SHP77 (cell line): ENCODE measurements around the gene PPP2R2C.

ENCODE experiments used
- DNase-seq, 2 experiments: peaks; one replicate each; lab custom pipeline; 2025; lab: John Stamatoyannopoulos, UW

The PPP2R2C gene

DNA sequence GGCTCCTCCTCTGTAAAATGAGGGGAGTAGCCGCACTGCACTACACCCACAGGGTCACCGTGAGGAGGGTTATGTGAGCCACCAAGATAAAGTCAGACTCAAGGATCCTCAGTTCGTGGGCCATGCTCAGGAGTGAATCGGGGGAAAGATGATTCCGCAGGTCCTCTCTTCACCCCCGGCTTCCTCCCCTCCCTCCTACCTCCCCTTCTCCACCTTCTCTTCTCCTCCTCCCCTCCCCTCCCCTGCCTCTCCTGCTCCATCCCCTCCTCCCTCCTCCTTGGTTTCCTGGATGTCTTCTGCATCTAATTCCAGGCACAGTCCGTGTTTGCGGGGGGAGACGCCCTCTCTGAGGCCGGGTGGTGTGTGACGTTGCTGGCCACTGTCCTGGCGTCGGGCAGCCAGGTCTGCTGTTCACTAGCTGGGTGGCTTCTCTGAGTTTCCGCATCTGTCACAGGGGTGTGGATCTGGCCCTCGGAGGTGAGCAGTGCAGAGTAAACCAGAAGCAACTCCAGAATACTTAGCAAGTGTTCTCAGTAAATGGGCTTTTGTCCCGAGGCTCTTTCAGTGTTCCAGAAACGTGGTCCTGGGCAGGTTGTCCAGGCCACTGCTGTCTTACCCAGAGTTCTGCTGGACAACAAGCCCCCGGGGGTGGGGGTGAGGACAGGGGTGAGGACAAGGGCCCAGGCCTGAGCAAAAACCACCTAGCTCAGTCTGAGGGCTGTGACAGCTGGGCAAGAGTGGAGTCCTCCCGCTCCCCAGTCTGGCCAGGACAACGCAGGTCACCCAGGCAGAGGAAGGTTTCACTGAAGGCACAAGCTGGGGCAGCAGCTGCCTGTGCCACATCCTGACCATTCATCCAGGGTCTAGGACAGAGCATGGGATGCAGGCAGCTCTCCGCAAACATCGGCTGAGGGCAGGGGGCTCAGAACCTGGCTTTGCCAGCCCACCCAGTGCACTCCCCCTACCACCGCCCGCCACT lies 92.4 kb downstream of the PPP2R2C start:
- DNase-seq, result no peak

DNA sequence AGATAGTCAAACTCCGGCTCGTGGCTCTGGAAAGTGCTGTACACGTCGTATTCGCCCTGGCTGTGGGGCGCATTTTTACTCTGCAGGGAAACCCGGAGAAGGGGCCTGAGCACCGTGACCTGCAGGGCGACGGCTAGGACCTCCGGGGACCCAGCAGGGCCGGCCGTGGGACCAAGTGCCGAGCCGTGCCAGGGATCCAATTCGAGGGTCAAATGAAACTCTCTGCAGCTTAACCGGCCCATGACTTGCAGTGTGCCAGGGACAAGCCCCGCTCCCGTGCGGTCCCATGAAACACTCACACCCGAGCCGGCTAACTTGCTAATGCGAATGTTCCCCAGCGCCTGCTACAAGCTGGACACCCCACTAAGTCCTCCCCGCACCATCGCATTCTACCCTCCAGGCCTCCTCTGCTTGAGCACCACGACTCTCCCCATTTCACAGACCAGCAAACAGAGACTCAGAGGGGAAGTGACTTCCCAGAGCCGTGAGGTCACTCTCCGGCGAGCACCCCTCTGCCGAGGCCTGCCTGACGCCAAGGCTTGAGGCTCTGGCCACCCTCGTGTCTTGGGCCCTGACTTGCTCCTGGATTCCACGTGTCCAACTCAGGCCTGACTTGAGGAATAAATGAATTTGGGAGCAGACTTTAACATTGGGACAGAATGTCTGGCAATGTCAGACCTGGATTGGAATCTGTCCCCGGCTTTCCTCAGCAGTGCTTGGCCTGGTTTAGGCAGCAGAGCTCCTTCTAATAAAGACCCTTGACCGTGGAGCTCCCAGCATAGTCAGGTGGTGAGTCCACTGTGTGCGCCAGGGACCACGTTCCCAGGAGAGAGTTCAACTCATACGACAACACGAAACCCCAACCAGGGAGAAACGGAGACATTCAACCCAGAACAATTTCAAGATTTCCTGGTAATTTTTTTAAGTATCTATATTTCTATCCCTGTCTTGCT lies 93.6 kb downstream of the PPP2R2C start:
- DNase-seq, result no peak

DNA sequence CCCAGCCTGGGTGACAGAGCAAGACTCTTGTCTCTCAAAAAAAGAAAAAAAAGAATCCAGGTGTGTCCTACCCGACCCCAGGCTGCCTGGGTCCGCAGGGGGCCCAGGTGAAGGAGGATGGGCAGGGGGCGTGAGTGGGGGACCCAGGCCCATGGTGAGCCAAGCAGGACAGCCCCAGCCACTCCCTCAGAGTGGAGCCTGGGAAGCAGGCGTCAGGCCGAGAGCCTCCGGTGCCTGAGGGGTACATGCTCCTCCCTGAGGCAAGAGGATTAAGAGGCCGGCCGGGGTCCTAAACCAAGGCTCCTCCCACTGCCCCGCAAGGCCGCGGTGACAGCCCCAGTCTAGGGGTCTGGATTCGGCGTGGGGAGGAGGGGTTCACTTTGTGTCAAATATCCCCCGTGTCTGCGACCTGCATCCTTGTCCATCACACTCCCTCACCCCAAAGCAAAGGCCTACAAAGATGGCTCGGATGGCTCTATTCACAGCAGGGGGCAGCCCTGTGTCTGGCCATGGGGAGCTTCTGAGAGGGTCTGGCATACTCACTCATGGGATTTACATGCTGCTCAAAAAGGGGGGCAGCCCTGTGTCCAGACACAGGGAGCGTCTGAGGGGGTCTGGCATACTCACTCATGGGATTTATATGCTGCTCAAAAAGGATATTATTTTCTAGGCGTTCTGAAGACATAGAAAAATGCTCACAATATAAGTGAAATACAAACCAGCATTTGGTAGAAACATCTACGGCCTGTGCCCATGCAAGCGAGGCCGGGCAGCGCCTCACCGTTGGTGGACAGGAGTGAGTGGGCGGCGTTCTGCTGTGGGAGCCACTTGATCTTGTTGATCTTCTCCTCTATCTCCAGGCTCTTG lies 94.6 kb downstream of the PPP2R2C start:
- DNase-seq, result no peak

DNA sequence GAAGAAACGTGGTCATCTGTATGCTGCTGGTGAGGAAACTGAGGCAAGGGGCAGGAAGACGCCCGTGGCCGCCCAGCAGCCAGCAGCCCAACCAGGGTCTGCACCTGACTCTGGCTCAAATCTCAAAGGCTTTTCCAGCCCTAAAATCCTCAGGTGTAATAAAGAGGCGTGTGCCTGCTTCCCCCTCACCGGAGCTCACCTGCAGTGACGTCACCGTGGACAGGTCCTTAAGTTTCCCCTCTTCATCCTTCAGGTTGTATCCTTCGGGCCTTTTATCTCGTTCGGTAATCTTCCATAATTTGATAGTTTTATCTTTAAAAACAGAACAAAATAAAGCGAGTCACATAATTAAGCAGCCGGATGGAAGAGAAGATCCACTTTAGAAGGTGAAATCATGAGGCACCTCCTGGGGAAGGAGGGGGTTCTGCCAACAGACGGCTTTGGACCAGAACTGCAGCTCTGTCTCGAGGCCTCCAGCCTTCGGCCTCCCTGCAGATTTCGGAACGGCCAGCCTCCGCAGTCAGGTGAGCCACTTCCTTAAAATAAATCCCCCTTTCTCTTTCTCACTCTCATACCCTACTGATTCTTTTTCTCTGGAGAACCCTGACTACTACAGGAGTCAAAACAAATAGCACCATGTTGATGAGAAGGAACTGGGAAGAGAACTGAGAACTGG lies 96.7 kb downstream of the PPP2R2C start:
- no peak for DNase-seq

DNA sequence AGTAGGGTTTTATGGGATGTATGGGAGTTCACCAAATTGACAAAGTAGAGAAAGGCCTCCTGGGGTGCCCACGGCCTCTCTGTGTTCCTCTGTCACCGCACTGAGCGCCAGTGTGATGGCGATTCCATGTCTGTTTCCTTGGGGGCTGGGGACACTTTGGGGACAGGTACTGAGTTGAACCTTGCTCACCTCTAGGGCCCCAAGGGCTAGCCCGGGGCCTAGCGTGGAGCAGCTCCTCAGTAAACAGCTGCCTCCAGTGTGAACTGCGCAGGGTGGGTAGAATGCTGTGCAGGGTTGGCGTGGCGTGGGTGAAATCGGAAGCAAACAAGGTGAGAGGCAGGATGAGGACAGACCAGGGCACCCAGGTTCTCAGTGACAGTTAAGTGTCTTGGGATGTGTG lies 97.8 kb downstream of the PPP2R2C start:
- no peak for DNase-seq

DNA sequence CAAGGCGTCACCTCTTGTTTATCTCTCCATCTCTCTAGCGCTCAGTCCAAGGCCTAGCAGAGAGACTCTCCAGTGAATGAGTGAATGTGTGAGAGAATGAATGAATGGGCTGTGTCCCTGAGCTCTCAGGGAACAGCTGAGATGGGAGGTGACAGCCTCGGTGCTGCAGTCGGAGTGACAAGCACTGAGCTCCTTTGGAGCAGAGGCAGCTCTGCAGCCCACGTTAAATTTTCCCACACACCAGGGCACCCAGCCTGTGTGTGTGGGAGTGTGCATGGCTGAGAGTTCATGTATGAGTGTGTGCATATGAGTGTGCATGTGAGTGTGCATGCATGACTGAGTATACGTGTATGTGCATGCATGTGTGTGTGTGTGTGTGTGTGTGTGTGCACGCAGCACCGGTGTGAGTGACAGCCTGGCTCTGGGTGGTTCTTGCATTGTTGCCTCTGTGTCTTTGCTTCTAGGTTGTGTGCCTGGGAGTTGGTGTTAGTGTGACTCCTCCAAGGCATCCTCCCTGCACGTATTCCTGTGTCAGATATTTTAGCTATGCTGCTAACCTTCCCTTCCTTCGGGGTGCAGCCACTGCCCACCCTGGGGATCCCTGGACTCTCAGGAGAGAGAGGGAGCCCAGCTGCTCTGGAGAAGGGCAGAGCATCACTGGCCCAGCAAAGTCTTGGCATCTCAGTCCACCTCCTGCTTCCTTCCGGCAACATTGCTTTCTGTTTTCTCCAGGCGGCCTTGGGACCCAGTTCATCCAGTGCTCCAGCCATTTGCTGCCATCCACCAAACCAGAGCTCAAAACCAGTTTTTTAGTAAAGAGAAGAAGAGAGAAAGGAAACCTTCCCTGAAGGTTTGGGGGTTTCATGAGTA lies 98.6 kb downstream of the PPP2R2C start:
- no peak for DNase-seq

DNA sequence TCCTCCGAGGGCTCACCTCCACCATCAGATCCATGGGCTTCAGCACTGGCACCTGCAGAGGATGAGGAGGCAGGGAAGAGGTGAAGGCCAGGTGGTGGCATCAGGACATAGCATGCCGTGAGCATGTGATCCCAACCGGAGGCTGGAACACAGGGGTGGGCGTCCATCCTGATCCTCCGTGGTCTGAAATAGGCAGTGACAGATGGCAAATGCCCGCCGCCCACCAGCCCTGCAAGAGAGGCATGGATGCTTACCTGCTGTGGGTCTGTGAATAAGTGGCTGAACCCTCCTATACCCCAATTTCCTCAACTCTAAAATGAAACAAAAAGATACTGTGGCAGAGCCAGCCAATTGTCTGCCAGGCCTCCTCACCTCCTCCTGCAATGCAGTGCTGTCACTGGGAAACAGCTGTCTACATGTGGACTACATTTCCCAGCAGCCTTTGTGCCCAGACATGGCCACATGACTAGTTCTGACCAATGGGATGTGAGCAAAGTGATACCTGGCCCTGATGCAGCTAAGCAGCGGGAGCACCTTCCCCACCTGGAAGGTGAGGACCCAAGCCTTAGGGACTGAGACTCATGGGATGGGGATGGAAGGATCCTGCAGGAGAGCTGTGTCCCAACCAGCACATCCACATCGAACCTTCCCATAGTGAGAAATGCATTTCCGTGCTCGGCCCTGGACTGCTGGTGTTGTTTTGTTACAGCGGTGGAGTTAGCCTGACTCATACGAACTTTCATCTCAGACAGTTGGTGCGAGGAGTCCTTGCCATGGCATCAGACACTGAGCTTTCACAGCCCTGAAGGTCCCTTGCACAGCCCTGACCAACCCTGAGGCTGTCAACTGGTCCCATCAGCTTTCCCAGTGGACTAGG lies 99.5 kb downstream of the PPP2R2C start:
- no peak for DNase-seq

DNA sequence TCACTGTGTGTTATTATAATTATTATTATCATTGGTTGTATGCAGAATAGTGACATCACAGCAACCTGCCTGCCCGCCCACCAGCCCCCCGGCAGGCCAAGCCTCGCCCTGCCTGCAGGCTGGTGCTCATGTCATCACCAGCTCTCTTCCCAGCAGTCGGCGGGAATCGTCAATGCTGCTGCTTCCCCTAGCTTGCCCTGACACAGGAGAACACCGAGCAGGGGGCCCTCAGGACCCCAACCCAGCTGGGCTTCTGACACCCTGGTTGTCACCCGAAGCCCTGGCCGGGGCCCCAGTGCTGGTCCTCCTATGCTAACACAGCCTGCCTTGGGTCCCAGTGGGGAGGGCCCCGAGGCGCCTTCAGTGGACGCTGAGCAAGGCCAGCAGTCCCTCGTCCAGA lies 100.6 kb downstream of the PPP2R2C start:
- no peak for DNase-seq

DNA sequence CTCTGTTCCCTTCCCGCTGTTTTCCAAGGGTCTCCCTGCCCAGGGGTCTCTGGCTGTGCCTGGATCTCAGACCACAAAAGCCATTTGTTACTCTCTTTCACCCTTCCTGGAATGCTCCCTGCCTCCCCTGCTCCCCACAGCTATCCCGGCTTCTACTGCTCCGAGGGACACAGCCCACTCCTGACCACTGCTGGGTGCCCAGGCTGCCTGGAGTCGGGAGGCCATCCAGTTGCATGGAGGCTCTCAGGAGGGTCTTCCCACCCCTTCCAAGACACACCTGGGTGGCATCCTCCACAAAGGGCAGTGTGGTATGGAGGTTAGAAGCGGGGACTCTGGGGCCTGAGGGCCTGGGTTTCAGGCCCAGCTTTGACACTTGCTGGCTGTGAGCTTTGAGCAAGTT lies 101.1 kb downstream of the PPP2R2C start:
- no peak for DNase-seq

DNA sequence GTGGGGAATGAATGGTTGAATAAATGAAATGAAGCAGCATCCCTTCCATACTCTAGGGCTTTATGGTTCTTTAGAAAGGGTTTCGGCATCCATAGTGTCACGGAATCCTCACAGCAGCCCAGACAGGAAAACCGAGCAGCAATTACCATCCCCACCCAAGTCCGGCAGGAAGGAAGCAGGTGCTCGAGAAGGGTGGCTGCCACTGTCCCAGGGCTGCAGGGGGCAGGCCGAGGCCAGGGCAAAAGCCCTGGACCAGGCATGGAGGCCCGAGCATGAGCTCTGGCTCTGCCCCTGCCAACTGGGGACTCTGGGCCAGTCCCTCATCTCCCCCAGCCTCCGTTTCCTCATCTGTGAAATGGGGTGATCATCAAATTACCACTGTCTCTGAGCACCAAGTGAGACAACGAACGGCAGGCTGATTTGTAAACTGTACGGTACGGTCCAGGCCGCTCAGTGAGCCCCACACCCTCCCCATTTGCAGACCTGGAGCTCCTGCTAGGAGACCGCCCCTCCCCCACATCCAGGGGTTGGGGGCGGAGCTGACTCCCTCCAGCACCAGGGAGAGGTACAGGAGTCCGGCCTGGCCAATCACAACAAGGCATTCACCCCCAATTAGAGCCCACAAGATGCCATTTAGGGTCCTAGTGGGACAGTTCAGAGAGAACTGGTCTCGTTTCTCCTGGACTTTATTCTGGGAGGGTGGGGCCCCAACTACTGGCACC lies 102.3 kb downstream of the PPP2R2C start:
- DNase-seq, result no peak

DNA sequence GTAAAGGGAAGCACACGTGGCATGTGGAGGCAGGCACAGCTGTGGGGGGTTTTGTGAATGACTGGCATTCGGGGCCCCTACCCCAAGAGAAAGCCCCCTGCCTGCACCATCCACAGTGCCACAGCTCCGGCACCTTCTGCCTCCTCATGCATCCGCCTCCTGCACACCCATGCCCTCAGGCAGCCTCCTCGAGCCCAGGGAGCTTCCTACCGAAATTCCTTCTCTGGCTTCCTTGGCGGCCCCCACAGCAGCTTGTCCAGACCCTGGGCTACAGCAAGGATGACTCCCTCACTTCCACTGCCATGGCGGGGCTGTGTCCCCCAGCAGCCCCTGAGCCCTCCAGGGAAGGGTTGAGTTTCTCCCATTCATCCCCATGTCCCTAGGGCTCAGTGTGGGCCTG lies 102.9 kb downstream of the PPP2R2C start:
- no peak for DNase-seq

DNA sequence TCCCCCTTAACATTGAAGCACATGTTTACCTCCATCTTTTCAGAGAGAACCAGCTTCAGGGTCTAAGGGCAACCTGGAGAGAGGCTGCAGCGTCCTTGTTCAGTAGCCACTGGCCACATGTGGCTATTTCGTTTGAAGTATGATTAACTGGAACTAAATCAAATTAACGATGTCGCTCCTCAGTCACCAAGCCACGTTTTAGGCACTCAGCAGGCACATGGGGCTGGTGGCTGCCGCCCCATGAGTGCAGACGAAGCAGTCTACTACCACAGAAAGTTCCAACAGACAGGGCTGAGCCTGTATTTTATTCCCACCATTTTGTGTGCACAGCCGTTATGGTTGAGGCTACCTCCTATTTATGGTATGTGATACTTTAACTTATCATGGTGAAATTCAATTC lies 103.4 kb downstream of the PPP2R2C start:
- no peak for DNase-seq

DNA sequence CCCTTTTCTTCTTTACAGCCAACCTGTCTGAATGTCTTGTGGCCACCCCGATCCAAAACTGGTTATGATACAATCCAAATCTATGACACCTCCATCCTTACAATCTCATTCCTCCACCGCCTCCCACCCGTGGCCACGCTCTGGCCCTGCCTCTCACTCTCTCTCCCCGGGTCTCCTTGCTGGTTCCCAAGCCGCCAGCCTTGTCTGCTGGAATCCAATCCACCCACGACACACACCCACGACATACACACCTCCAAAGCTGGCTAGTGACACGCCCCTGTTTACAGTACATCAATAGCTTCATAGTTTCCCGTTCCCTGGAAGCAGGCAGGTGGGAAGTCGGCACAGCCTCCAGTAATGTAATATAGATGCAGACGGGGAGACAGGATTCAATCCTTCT lies 103.8 kb downstream of the PPP2R2C start:
- no peak for DNase-seq

DNA sequence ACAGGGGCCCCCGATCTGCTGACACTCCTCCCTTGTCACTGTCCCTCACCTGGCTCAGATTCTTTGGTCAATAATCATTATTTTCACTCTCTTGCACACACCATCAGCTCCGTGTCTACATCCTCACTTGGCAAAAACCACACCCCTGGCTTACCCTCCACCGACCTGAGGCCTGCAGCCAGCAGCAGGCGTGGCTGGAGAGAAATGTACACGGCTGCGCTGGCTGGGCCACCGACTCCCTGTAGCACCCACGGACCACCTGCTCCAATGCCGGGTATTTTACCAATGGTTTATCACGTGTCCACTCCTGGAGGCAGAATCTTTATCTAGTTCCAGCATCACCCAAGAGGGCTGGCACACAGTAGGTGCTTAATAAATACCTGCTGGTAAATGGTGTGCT lies 104.3 kb downstream of the PPP2R2C start:
- DNase-seq, result no peak

DNA sequence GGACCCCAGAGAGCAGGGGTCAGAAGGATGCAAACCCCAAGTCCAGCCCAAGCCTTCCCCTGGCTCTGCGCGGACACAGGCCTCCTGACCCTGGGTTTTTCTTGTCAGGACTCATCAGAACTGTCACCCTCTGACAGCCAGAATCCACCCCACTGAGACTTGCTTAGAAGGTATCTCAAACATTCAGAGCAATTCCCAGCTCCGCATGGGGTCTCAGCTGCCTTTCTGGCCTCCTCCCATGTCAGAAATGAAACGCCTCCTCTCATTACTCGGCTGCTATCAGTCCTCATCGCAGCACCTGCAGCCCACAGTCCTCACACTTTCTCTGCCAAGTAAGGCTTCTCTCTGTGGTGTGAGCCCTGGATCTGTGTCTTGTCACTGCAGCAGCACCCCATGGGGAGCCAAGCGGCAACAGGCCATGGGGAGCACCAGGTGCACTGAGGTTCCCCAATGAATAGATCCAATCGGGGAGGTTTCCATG lies 105.0 kb downstream of the PPP2R2C start:
- no peak for DNase-seq

DNA sequence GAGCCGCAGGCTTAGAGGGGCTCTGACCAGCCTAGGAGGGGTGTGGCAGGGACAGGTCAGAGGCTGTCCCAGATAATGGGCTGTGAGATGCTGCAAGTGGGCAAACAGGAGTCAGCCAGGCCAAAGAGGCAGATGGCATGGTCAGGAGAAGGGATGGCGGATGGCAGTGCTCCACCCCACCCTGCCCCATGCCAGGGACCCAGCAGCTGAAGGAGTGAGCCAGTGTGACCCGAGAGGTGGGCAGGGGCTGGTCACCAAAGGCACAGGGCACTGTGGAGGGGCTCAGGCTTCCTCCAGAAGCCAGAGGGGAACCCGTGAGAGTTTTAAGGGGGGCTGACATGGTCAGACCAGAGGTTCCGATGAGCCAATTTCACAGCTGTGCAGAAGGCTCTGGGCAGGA lies 105.8 kb downstream of the PPP2R2C start:
- DNase-seq, result no peak

DNA sequence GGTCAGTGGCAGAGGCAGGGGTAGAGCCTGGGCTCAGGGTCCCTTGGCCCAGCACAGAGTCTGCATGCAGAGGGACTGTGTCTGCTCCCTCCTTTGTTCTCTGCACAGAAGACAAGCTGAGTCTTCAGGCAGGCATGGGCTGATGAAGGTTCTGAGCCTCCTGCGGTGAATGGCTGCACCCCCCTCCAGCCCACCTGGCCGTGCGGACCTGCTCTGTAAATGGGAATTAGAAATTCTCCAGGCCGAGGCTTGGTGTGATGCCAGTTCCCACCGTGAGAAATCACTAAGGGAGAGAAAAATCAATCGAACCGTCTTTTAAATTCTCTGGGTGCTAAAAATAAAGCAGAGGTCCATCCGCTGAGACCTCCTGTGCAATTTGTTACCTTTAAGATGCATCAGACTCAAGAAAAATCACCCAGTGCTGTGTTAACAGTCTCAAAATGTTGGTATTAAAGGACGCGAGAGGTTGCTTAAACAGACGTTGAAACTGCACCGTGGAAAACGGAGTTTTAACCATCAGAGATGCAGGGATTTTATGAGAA lies 106.8 kb downstream of the PPP2R2C start:
- DNase-seq, result no peak

DNA sequence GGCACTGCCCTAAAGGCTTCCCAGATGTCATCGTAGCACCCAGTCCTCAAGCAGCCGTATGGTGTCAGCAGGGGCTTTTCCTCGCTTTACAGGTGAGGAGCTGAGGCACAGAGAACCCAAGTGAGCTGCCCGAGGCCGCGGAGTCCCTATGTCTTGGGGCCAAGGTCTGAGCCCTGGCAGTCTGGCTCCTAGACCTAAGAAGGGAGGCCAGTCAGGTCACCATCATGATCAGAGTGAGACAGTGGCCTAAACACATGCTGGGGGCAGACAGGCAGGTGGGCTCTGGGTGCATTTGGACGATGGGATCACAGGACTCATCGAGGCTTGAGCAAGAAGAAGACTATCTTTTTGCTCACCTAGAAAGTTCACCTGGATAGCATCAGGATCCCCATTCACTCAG lies 107.8 kb downstream of the PPP2R2C start:
- DNase-seq, result no peak
